ENCODE measurements around the gene LIMS1. TPM values are rescaled to one million over a fixed set of nuclear protein-coding genes. Genes with fewer than 3 reads are reported as not detected.
"Not testable (repeated sequence)": the region's sequence is repeated elsewhere in the genome, so short reads cannot be mapped to it uniquely, and the experiment has no call there.

The LIMS1 gene
- total RNA-seq, 2 experiments from 2014 or later, result 46.2 to 52.1 TPM

GRCh38 chr2:108691447-108691846 is 157.2 kb downstream of the LIMS1 start:
- no peaks in the 10 kb centered on the region for H3K27me3 Mint-ChIP-seq
- H3K4me1 Mint-ChIP-seq, result no peaks in the 10 kb centered on the region
- H3K9me3 Mint-ChIP-seq, result no peaks in the 10 kb centered on the region
- POLR2A ChIA-PET, result no interaction called here
- H3K27ac Mint-ChIP-seq, result no peak overlapping the region
- peaks cover 2% of the 10 kb centered on the region for H3K36me3 Mint-ChIP-seq
- ATAC-seq (ENCODE audit: low read depth) (no peak), DNase-seq (no peak)
- H3K4me3 Mint-ChIP-seq, result no peak overlapping the region

- peaks cover 2% of the 10 kb centered on the region for H3K27me3 Mint-ChIP-seq
- POLR2A ChIA-PET, result no interaction called here
- H3K27ac Mint-ChIP-seq, result no peak overlapping the region
- H3K36me3 Mint-ChIP-seq, result peaks cover 1% of the 10 kb centered on the region
- no peak for DNase-seq
- H3K4me1 Mint-ChIP-seq, result no peaks in the 10 kb centered on the region
- H3K9me3 Mint-ChIP-seq, result no peaks in the 10 kb centered on the region
- no peak for ATAC-seq (ENCODE audit: low read depth)
- no peak overlapping the region for H3K4me3 Mint-ChIP-seq
Observed at GRCh38 chr2:108701208-108701607, 166.9 kb downstream of the LIMS1 start.

- ATAC-seq (ENCODE audit: low read depth) (no peak), DNase-seq (no peak)
- Mint-ChIP-seq H3K9me3 (no peaks in the 10 kb centered on the region), H3K27me3 (peaks cover 2% of the 10 kb centered on the region), H3K4me3 (no peak overlapping the region), H3K27ac (no peak overlapping the region), H3K4me1 (no peaks in the 10 kb centered on the region), H3K36me3 (peaks cover 1% of the 10 kb centered on the region)
- POLR2A ChIA-PET, result no interaction called here
Observed at GRCh38 chr2:108701806-108702205, 167.5 kb downstream of the LIMS1 start.

GRCh38 chr2:108704871-108705270 is 170.6 kb downstream of the LIMS1 start:
- Mint-ChIP-seq H3K36me3 (peaks cover 3% of the 10 kb centered on the region), H3K4me1 (no peaks in the 10 kb centered on the region), H3K9me3 (peaks cover 6% of the 10 kb centered on the region), H3K27ac (no peak overlapping the region), H3K27me3 (peaks cover 4% of the 10 kb centered on the region), H3K4me3 (no peak overlapping the region)
- POLR2A ChIA-PET, result no interaction called here
- ATAC-seq (ENCODE audit: low read depth), result no peak
- DNase-seq, result no peak

GRCh38 chr2:108707300-108707699 is 173.0 kb downstream of the LIMS1 start:
- no peak for DNase-seq
- Mint-ChIP-seq H3K36me3 (peaks cover 3% of the 10 kb centered on the region), H3K4me3 (no peak overlapping the region), H3K27me3 (peaks cover 6% of the 10 kb centered on the region), H3K4me1 (no peaks in the 10 kb centered on the region), H3K9me3 (peaks cover 6% of the 10 kb centered on the region), H3K27ac (no peak overlapping the region)
- ATAC-seq (ENCODE audit: low read depth), result no peak
- POLR2A ChIA-PET, result no interaction called here

- H3K4me1 Mint-ChIP-seq; ATAC-seq (ENCODE audit: low read depth); H3K27me3 Mint-ChIP-seq; DNase-seq; H3K9me3 Mint-ChIP-seq; POLR2A ChIA-PET; H3K36me3 Mint-ChIP-seq; H3K4me3 Mint-ChIP-seq; H3K27ac Mint-ChIP-seq: not testable (repeated sequence)
Observed at GRCh38 chr2:108716971-108717370, 182.7 kb downstream of the LIMS1 start.

GRCh38 chr2:108719149-108720044 is 185.1 kb downstream of the LIMS1 start, which contains the start of gene RANBP2:
Gene RANBP2, plus strand, starts transcription at chr2:108719482. Its CDS starts 125 bp downstream, at chr2:108719607.
- Mint-ChIP-seq H3K4me1 (peaks cover 13% of the 10 kb centered on the region), H3K9me3 (no peaks in the 10 kb centered on the region), H3K27ac (peak within 1 kb of the TSS; percentile 98), H3K27me3 (no peaks in the 10 kb centered on the region), H3K4me3 (peak within 1 kb of the TSS; percentile 93), H3K36me3 (no peaks in the 10 kb centered on the region)
- DNase-seq, result peak; percentile 95
- peak; percentile 99 for ATAC-seq (ENCODE audit: low read depth)
- POLR2A ChIA-PET, result interaction anchor here (0.7 to 2.1 kb wide), 6 partner anchors 8 to 313 kb away, joined by 3 to 6 read pairs (median 4); partner anchors contain the start of gene LIMS1

- H3K9me3 Mint-ChIP-seq; H3K4me3 Mint-ChIP-seq; H3K27me3 Mint-ChIP-seq; H3K27ac Mint-ChIP-seq; POLR2A ChIA-PET; H3K36me3 Mint-ChIP-seq; DNase-seq; ATAC-seq (ENCODE audit: low read depth): not testable (repeated sequence)
- peaks cover 13% of the 10 kb centered on the region for H3K4me1 Mint-ChIP-seq
Observed at GRCh38 chr2:108726048-108726447, 191.8 kb downstream of the LIMS1 start.

- H3K4me1 Mint-ChIP-seq; H3K27ac Mint-ChIP-seq; POLR2A ChIA-PET; H3K9me3 Mint-ChIP-seq; H3K27me3 Mint-ChIP-seq; ATAC-seq (ENCODE audit: low read depth); H3K4me3 Mint-ChIP-seq; DNase-seq: not testable (repeated sequence)
- H3K36me3 Mint-ChIP-seq, result peaks cover 18% of the 10 kb centered on the region
Observed at GRCh38 chr2:108734656-108735055, 200.4 kb downstream of the LIMS1 start.

Other genes starting within 250 kb of the LIMS1 start
- not detected for gene SULT1C2, start 245.6 kb upstream of the LIMS1 start, total RNA-seq
- not detected for gene SULT1C4, start 156.5 kb upstream of the LIMS1 start, total RNA-seq
- gene GCC2, start 85.3 kb upstream of the LIMS1 start, total RNA-seq, result 10 to 100 TPM; 85.7 to 92.2 TPM
- 10 to 100 TPM; 50.2 to 51.8 TPM for gene RANBP2, start 185.0 kb downstream of the LIMS1 start, total RNA-seq